Mucosa of descending colon (tissue), 3 donors: Measurements from ENCODE around the gene FEZF1. TPM values are rescaled to one million over a fixed set of nuclear protein-coding genes. Genes with fewer than 3 reads are reported as not detected.

ENCODE experiments used
- ATAC-seq: fragments of 200-7000 bp; cut with Tn5 transposase; one replicate; pipeline ENCODE4 v1.9.1; 2020; ENCODE audit warnings: mild to moderate bottlenecking, moderate library complexity
- DNase-seq, 3 donors: peaks; one replicate each; pipeline ENCODE4 v3.0.0-alpha.2; 2020
- H3K36me3 ChIP-seq: fragments of 200-600 bp; one replicate; pipeline ENCODE4 v1.8.0; 2021; ENCODE audit warnings: low read depth, mild to moderate bottlenecking
- H3K4me1 ChIP-seq: fragments of 200-600 bp; one replicate; pipeline ENCODE4 v1.8.0; 2021; ENCODE audit warnings: low read depth, mild to moderate bottlenecking
- H3K4me3 ChIP-seq: fragments of 200-600 bp; one replicate; pipeline ENCODE4 v1.8.0; 2021; ENCODE audit warnings: mild to moderate bottlenecking
- H3K9me3 ChIP-seq: fragments of 200-600 bp; one replicate; pipeline ENCODE4 v1.8.0; 2021; ENCODE audit warnings: mild to moderate bottlenecking
- intact Hi-C, 2 donors: fragments of 100-400 bp; cut with DNase I in 1 of 2; cut with micrococcal nuclease in 1 of 2; formaldehyde crosslinking; loops; one replicate each; pipeline versions ENCODE4 v1.11.0 to v1.11.1; 2022; cut with DNase I, micrococcal nuclease
- total RNA-seq, 3 donors: library from RNA; stranded (reverse); fragmentation: NEBNext Ultra II Directional in 2 of 3; extraction: Animal tissue kit (Norgen Biotek cat#: 25700) in 2 of 3; gene quantifications; one replicate each; pipeline versions ENCODE4 v1.2.1 to v1.2.4, GENCODE V29; 2021 to 2023
- TF ChIP-seq, protein P1 (sequence below): fragments of 200-600 bp; IDR thresholded peaks from one replicate; pipeline ENCODE4 v1.8.0; 2022; ENCODE audit warnings: antibody characterized with exemption, mild to moderate bottlenecking
- donor health status: DM: no; HTN: no; CAD: no; lungs with moderate emphysema.
- donor health status: DM: no; HTN: no; CAD: no.
- donor health status: DM: no; HTN: yes; CAD: no.

The FEZF1 gene
- total RNA-seq, 3 donors from 2014 or later = not detected

DNA sequence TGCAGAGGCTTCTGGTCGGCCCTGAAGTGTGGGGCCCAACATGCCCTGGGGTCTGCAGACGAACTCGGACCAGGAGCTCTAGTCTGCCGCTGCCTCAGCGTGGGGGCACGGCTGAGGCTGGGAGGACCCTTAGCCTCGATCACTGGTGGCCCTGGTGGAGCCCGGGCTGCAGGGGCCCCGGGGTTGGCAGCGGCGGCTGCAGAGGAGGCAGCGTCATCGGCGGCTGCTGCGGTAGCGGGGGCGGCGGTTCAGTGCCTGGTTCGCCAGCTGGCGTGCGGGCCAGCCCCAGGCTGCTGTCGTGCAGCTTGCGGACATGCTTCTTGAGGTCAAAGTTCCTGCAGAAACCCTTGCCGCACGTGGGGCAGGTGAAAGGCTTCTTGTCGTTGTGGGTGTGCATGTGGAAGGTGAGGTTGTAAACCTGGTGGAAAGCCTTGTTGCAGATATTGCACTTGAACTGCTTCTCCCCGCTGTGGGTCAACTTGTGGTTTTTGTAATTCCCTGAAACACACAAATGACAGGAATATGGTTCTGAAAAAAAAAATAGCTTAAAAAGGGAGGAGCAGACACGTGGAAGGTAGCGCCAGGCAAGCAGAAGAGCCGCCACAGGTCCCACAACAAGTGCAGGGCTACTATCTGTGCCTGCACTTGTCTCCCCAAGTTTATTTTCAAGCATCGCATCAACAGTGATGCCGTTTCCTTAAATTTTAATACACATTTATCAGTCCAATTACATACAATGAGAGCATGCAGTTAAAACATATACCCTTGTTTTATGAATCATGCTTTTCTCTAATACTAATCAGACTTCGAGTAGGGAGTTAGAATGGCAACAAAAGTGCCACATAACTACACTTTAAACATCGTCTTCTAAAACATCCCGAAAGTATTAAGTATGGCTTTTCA, 2.4 kb downstream of the FEZF1 start:
- ATAC-seq = peak; percentile 17
- Histone ChIP-seq H3K36me3 (no peaks in the 10 kb centered on the region), H3K9me3 (no peaks in the 10 kb centered on the region), H3K4me3 (no peak overlapping the region), H3K4me1 (peaks cover 30% of the 10 kb centered on the region)
- intact Hi-C loops = no loop called here
- DNase-seq = peak in 2 of 3 donors; percentile 40 to 42
- TF ChIP-seq, protein P1, sequence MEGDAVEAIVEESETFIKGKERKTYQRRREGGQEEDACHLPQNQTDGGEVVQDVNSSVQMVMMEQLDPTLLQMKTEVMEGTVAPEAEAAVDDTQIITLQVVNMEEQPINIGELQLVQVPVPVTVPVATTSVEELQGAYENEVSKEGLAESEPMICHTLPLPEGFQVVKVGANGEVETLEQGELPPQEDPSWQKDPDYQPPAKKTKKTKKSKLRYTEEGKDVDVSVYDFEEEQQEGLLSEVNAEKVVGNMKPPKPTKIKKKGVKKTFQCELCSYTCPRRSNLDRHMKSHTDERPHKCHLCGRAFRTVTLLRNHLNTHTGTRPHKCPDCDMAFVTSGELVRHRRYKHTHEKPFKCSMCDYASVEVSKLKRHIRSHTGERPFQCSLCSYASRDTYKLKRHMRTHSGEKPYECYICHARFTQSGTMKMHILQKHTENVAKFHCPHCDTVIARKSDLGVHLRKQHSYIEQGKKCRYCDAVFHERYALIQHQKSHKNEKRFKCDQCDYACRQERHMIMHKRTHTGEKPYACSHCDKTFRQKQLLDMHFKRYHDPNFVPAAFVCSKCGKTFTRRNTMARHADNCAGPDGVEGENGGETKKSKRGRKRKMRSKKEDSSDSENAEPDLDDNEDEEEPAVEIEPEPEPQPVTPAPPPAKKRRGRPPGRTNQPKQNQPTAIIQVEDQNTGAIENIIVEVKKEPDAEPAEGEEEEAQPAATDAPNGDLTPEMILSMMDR = no peak

DNA sequence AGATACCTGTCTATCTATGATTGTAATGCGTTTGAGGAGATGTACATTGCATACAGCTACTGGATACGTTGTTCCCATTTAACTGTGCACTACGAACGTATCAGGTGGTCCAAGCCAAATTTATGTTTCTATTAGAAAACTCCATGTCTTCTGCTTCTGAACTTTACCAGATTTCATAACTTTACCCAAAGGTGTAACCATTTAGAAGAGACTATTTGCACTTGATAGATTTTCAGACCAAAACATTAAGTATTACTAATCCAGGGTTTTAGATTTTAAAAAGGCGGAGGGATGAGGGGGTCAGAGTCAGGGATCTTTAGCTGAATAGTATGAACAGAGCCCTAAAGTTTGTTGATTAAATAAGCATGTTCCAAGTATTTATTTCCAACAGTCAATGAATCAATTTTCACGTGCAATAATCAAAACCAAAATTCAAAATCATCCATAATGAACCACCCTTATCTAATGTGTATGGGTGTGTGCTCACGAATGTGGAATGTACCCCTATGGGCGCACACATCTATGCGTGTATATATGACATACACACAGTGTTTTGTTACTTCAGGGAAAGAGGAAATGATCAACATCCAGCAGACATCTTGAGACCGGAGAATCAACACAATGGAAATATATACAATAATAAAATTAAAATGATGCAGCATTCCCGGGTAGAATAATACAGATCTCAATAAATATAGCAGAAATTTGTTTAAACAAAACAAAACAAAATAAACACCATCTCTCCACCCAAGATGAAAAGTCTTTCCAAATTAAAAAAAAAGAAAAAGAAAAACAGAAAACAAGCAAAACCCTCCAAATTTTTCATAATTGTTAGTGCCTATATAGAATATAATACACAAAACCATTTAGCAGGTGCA, 3.4 kb downstream of the FEZF1 start:
- DNase-seq (no peak), ATAC-seq (no peak)
- Histone ChIP-seq H3K9me3 (no peaks in the 10 kb centered on the region), H3K4me1 (peaks cover 25% of the 10 kb centered on the region), H3K36me3 (no peaks in the 10 kb centered on the region), H3K4me3 (no peak overlapping the region)
- TF ChIP-seq, protein P1 = no peak
- intact Hi-C loops = no loop called here

DNA sequence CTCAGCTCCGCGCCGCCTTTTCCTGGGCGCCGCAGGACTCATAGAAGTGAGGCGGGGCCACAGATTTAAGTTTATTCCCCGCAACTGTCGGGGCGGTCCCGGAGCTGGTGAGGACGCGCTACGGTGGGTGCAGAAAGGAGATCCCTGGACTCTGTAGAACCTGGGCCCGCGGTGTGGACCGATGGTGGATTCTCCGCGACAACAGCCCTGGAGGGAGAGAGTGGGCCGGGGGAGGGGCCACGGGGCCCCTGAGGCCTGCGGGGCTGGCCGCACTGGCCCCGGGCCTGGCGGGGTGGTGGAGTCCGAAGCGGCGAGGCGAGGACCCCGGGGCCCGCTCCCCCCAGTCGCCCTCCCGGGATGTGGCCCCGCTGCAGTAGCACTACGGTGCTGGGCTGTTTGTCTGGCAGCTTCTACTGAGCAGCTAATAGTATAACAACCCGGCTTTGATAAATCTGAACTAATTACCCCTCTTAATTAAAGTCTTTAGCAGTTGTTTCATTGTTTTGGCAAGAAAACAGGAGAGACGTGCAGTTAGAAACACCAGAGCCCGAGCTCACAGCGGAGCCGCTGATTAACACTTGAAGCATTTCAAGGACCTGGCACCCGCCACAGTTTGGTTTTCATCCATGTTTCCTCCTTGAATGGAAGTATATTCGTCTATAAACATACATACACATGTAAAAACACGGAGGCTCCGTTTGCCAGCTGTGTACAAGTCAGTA, 4.2 kb downstream of the FEZF1 start:
- intact Hi-C loops = no loop called here
- TF ChIP-seq, protein P1 = no peak
- Histone ChIP-seq H3K4me3 (no peak overlapping the region), H3K36me3 (no peaks in the 10 kb centered on the region), H3K9me3 (no peaks in the 10 kb centered on the region), H3K4me1 (peaks cover 17% of the 10 kb centered on the region)
- ATAC-seq = no peak
- DNase-seq = no peak

DNA sequence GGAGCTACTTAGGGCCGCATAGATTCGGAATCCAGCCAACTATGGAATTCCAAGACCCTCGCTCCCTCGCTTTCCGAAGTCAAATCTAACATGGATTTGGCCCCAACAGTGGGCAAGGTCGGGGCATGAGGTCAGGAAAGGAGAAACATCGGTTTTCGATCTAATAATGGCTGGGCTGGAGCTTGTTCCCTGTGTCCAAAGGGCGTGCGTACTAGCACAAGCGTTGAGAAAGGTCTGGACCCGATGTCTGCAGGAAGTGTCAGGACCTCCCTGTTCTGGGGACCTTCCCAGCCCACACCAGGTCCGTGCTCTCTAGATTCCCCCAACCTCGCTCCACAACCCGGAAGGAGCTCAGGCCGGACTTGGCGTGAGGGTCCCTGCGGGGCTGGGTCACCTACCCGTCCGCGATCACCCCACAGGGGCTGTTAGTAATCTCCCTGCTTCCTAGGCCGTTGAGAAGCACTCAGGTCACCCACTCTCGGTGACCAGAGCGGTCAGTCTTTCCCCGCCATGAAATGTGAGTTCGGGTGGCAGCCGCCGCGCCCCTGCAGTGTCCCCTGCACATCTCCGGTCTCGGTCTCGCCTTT, 4.8 kb downstream of the FEZF1 start:
- intact Hi-C loops = no loop called here
- DNase-seq = no peak

More for the DNA sequence above, 4.8 kb downstream of the FEZF1 start:
- H3K4me3 ChIP-seq = no peak overlapping the region
- H3K4me1 ChIP-seq = peaks cover 13% of the 10 kb centered on the region
- TF ChIP-seq, protein P1 = no peak
- H3K9me3 ChIP-seq = no peaks in the 10 kb centered on the region
- no peaks in the 10 kb centered on the region for H3K36me3 ChIP-seq
- no peak for ATAC-seq
